Erythroblast (primary cell): ENCODE data around the gene MACROH2A2.

Experiments used
- GATA1 ChIP-seq: IDR thresholded peaks from 2 replicates; pipeline ENCODE4 v1.6.1; 2011; ENCODE audit warnings: low read depth, mild to moderate bottlenecking, control low read depth, low read length, moderate library complexity
- POLR2A ChIP-seq: IDR thresholded peaks from 2 replicates; pipeline ENCODE4 v1.6.1; 2011; ENCODE audit warnings: mild to moderate bottlenecking, low read length

- TF ChIP-seq POLR2A (no peak), GATA1 (no peak)
These were observed 2.3 kb downstream of the MACROH2A2 start for GRCh38 chr10:70054902-70055301.
